ENCODE results near the gene CPA4. TPM values are rescaled to one million over a fixed set of nuclear protein-coding genes. Genes with fewer than 3 reads are reported as not detected.

CPA4 gene
- total RNA-seq, 1 experiment from 2014 or later = 22.1 TPM

DNA sequence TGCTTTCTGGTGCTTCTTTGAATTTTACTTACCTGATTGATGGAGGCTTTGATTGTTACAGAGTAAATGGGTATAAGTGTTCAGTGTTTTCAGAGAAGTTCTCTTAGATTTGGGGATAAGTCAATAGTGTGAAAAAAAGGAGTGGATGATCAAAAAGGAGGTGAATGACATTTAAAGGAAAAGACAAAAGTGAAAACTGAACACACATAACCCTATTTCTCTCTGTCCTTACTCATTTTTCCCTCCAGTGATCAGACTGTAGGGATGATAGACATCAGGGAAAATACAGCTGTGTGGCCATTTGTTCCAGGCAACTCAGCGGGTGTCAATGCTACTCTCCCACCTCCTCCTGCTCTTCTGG is 26.0 kb upstream of the CPA4 start:
- Histone ChIP-seq H3K27ac (ENCODE audit: low read length) (no peak overlapping the region), H3K9me2 (replicated peaks; ENCODE audit: low read length) (no peaks in the 10 kb centered on the region), H3K79me2 (ENCODE audit: low read length) (no peaks in the 10 kb centered on the region), H3F3A (ENCODE audit: low read length, unreplicated experiment) (no peaks in the 10 kb centered on the region), H3K4me1 (ENCODE audit: insufficient read depth, low read length) (peaks cover 13% of the 10 kb centered on the region), H2AFZ (ENCODE audit: low read length) (no peak overlapping the region), H4K20me1 (ENCODE audit: low read length) (no peaks in the 10 kb centered on the region), H3K4me3 (ENCODE audit: low read length) (no peak overlapping the region), H3K36me3 (ENCODE audit: low read depth, low read length) (no peaks in the 10 kb centered on the region), H3K4me2 (ENCODE audit: low read length) (no peak overlapping the region; the same call in 1 of the 2 replicates), H3K9me3 (ENCODE audit: low read length) (no peaks in the 10 kb centered on the region), H3K27me3 (ENCODE audit: low read length) (no peaks in the 10 kb centered on the region), H3K9ac (ENCODE audit: low read length) (no peak overlapping the region)
- no TSS peak for BruUV-seq (replicated peaks)
- no peak for ATAC-seq
- TF ChIP-seq EZH2phosphoT487 (IDR thresholded peaks at IDR 0.05; ENCODE audit: borderline replicate concordance, low read length) (no peak), EZH2 (IDR thresholded peaks at IDR 0.05; ENCODE audit: low read length, unreplicated experiment) (no peak)
- TF ChIP-seq, protein P1, sequence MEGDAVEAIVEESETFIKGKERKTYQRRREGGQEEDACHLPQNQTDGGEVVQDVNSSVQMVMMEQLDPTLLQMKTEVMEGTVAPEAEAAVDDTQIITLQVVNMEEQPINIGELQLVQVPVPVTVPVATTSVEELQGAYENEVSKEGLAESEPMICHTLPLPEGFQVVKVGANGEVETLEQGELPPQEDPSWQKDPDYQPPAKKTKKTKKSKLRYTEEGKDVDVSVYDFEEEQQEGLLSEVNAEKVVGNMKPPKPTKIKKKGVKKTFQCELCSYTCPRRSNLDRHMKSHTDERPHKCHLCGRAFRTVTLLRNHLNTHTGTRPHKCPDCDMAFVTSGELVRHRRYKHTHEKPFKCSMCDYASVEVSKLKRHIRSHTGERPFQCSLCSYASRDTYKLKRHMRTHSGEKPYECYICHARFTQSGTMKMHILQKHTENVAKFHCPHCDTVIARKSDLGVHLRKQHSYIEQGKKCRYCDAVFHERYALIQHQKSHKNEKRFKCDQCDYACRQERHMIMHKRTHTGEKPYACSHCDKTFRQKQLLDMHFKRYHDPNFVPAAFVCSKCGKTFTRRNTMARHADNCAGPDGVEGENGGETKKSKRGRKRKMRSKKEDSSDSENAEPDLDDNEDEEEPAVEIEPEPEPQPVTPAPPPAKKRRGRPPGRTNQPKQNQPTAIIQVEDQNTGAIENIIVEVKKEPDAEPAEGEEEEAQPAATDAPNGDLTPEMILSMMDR (conservative IDR thresholded peaks at IDR 0.05; ENCODE audit: low read depth, low read length) = no peak
- ChIA-PET CTCF (no interaction called here), POLR2A (ENCODE audit: unreplicated experiment) (no interaction called here)
- DNase-seq = no peak
- intact Hi-C loops (cut with micrococcal nuclease) = no loop called here

DNA sequence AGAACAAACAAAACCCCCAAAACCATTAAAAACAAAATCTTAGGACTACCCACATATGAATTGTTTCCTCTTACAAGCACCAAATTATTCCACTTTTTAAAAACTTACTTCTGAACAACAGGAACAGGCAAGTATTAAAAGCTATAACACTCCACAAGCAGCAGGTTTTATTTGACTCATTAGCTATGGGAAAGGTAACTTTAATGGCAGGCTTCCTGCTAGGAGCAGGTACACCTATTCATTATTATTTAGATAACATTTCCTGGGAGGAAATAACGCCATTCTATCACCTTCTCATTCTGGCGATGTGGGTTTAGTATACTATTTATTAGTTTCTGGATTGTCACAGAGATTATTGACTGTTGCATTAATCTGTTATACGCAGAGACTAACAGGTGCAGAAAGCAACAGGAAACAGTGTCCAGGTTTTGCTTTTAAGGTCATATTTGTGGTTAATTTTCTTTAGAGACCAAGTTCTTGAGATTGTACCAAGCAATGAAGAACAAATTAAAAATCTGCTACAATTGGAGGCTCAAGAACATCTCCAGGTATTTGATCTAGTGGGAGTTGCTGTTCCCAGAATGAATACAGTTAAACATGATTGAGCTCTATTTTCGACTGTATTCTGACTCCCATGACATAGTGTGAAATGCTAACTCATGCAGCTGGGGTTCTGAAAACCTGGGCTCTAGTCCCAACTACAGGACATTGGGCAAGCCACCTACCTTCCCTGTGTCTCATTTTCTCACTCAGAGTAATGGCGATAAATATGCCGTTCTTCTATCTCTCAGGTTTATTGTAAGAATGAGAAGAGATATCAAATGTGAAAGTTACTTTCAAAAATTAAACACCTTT is 24.3 kb upstream of the CPA4 start:
- Histone ChIP-seq H3K4me3 (ENCODE audit: low read length) (no peak overlapping the region), H3K79me2 (ENCODE audit: low read length) (no peaks in the 10 kb centered on the region), H3K9ac (ENCODE audit: low read length) (no peak overlapping the region), H2AFZ (ENCODE audit: low read length) (no peak overlapping the region), H4K20me1 (ENCODE audit: low read length) (no peaks in the 10 kb centered on the region), H3K4me1 (ENCODE audit: insufficient read depth, low read length) (peaks cover 13% of the 10 kb centered on the region), H3K9me3 (ENCODE audit: low read length) (no peaks in the 10 kb centered on the region), H3K4me2 (ENCODE audit: low read length) (no peak overlapping the region), H3F3A (ENCODE audit: low read length, unreplicated experiment) (no peaks in the 10 kb centered on the region), H3K27me3 (ENCODE audit: low read length) (no peaks in the 10 kb centered on the region), H3K9me2 (replicated peaks; ENCODE audit: low read length) (no peaks in the 10 kb centered on the region), H3K27ac (ENCODE audit: low read length) (no peak overlapping the region), H3K36me3 (ENCODE audit: low read depth, low read length) (no peaks in the 10 kb centered on the region)
- CTCF ChIA-PET = no interaction called here
- POLR2A ChIA-PET (ENCODE audit: unreplicated experiment) = no interaction called here
- DNase-seq = no peak
- ATAC-seq = no peak
- no TSS peak for BruUV-seq (replicated peaks)
- intact Hi-C loops (cut with micrococcal nuclease) = no loop called here
- TF ChIP-seq EZH2 (IDR thresholded peaks at IDR 0.05; ENCODE audit: low read length, unreplicated experiment) = no peak
- TF ChIP-seq, protein P1 (conservative IDR thresholded peaks at IDR 0.05; ENCODE audit: low read depth, low read length) = no peak
- no peak for TF ChIP-seq EZH2phosphoT487 (IDR thresholded peaks at IDR 0.05; ENCODE audit: borderline replicate concordance, low read length)

DNA sequence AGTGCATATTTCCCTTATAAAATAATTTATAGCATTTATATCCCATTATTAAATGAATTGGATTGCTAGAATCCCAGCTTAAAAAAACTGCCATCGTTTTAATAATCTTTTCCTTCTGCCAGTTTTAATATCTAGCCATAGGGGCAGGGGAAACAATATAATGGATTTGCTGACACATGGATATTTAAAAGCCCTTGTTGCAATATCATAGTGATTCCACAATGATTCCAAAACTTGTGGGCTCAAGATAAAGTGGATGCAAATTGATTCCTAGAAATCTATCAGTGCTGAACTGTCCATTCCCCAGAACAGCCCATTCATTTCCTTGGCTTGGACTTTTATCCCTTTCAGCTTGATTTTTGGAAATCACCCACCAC is 23.7 kb upstream of the CPA4 start:
- H3K4me3 ChIP-seq (ENCODE audit: low read length) = no peak overlapping the region
- intact Hi-C loops (cut with micrococcal nuclease) = no loop called here
- no peak overlapping the region for H3K9ac ChIP-seq (ENCODE audit: low read length)
- DNase-seq (no peak), ATAC-seq (no peak)
- H3K27me3 ChIP-seq (ENCODE audit: low read length) = no peaks in the 10 kb centered on the region
- H3K9me2 ChIP-seq (replicated peaks; ENCODE audit: low read length) = no peaks in the 10 kb centered on the region
- POLR2A ChIA-PET (ENCODE audit: unreplicated experiment) = no interaction called here
- no peaks in the 10 kb centered on the region for H3F3A ChIP-seq (ENCODE audit: low read length, unreplicated experiment)
- no peaks in the 10 kb centered on the region for H3K79me2 ChIP-seq (ENCODE audit: low read length)
- TF ChIP-seq EZH2 (IDR thresholded peaks at IDR 0.05; ENCODE audit: low read length, unreplicated experiment) (no peak), EZH2phosphoT487 (IDR thresholded peaks at IDR 0.05; ENCODE audit: borderline replicate concordance, low read length) (no peak)
- TF ChIP-seq, protein P1 (conservative IDR thresholded peaks at IDR 0.05; ENCODE audit: low read depth, low read length) = no peak
- no peaks in the 10 kb centered on the region for H4K20me1 ChIP-seq (ENCODE audit: low read length)
- CTCF ChIA-PET = no interaction called here
- peaks cover 13% of the 10 kb centered on the region for H3K4me1 ChIP-seq (ENCODE audit: insufficient read depth, low read length)
- H2AFZ ChIP-seq (ENCODE audit: low read length) = no peak overlapping the region
- no TSS peak for BruUV-seq (replicated peaks)
- no peaks in the 10 kb centered on the region for H3K36me3 ChIP-seq (ENCODE audit: low read depth, low read length)
- no peak overlapping the region for H3K4me2 ChIP-seq (ENCODE audit: low read length)
- no peak overlapping the region for H3K27ac ChIP-seq (ENCODE audit: low read length)
- no peaks in the 10 kb centered on the region for H3K9me3 ChIP-seq (ENCODE audit: low read length)

Measured in PC-3 (cell line).